ENCODE measurements around the gene BABAM2. TPM values are rescaled to one million over a fixed set of nuclear protein-coding genes. Genes with fewer than 3 reads are reported as not detected.

Gene BABAM2
- total RNA-seq, 1 experiment from 2014 or later = 16.3 TPM

DNA sequence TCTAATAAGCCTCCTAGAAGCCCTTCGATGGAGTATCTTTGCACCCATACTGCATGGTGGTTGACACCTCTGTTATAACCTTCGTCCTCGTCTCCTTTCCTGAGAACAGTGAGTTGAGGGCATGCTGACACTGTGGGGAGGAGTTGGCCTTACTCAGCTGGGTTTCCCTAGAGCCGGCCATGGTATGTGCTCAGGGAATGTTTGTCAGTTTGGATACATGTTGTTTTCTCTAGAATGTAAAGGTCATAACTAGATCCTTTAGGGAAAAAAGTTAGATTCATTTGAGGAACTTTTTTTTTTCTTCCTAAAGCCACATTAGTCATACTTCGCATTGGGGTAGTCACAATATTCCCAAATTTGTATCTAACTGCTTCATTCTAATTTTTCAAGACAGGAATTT, 396.1 kb downstream of the BABAM2 start:
- POLR2A ChIA-PET (ENCODE audit: unreplicated experiment) = no interaction called here
- no TSS peak for BruUV-seq (replicated peaks)
- H3K9ac ChIP-seq (ENCODE audit: low read length) = no peak overlapping the region

GRCh38 chr2:28287256-28287915, 396.9 kb downstream of the BABAM2 start:
- H3K27ac ChIP-seq (ENCODE audit: low read length) = no peak overlapping the region
- 0 out of 2 replicates have a peak, but pooled peaks cover 9% of the 10 kb centered on the region for H3K4me1 ChIP-seq (ENCODE audit: insufficient read depth, low read length)
- H4K20me1 ChIP-seq (ENCODE audit: low read length) = no peaks in the 10 kb centered on the region
- no peak overlapping the region for H2AFZ ChIP-seq (ENCODE audit: low read length)
- no peaks in the 10 kb centered on the region for H3K79me2 ChIP-seq (ENCODE audit: low read length)
- TF ChIP-seq EZH2 (IDR thresholded peaks at IDR 0.05; ENCODE audit: low read length, unreplicated experiment) = no peak
- TF ChIP-seq EZH2phosphoT487 (IDR thresholded peaks at IDR 0.05; ENCODE audit: borderline replicate concordance, low read length) = no peak
- TF ChIP-seq, protein P1, sequence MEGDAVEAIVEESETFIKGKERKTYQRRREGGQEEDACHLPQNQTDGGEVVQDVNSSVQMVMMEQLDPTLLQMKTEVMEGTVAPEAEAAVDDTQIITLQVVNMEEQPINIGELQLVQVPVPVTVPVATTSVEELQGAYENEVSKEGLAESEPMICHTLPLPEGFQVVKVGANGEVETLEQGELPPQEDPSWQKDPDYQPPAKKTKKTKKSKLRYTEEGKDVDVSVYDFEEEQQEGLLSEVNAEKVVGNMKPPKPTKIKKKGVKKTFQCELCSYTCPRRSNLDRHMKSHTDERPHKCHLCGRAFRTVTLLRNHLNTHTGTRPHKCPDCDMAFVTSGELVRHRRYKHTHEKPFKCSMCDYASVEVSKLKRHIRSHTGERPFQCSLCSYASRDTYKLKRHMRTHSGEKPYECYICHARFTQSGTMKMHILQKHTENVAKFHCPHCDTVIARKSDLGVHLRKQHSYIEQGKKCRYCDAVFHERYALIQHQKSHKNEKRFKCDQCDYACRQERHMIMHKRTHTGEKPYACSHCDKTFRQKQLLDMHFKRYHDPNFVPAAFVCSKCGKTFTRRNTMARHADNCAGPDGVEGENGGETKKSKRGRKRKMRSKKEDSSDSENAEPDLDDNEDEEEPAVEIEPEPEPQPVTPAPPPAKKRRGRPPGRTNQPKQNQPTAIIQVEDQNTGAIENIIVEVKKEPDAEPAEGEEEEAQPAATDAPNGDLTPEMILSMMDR (conservative IDR thresholded peaks at IDR 0.05; ENCODE audit: low read depth, low read length) = no peak
- ATAC-seq = no peak
- intact Hi-C loops (cut with micrococcal nuclease) = no loop called here
- H3F3A ChIP-seq (ENCODE audit: low read length, unreplicated experiment) = no peaks in the 10 kb centered on the region
- no peak for DNase-seq
- POLR2A ChIA-PET (ENCODE audit: unreplicated experiment) = no interaction called here
- H3K4me2 ChIP-seq (ENCODE audit: low read length) = no peak overlapping the region
- H3K9ac ChIP-seq (ENCODE audit: low read length) = no peak overlapping the region
- no peaks in the 10 kb centered on the region for H3K36me3 ChIP-seq (ENCODE audit: low read depth, low read length)
- no peak overlapping the region for H3K4me3 ChIP-seq (ENCODE audit: low read length)
- CTCF ChIA-PET = no interaction called here
- H3K9me2 ChIP-seq (replicated peaks; ENCODE audit: low read length) = no peaks in the 10 kb centered on the region
- no peaks in the 10 kb centered on the region for H3K27me3 ChIP-seq (ENCODE audit: low read length)
- no peaks in the 10 kb centered on the region for H3K9me3 ChIP-seq (ENCODE audit: low read length)
- no TSS peak for BruUV-seq (replicated peaks)

More for the DNA sequence above, 396.1 kb downstream of the BABAM2 start:
- H3K79me2 ChIP-seq (ENCODE audit: low read length) = no peaks in the 10 kb centered on the region
- no peak overlapping the region for H2AFZ ChIP-seq (ENCODE audit: low read length)
- no peaks in the 10 kb centered on the region for H3K9me3 ChIP-seq (ENCODE audit: low read length)
- 0 out of 2 replicates have a peak, but pooled peaks cover 2% of the 10 kb centered on the region for H3K4me1 ChIP-seq (ENCODE audit: insufficient read depth, low read length)
- H4K20me1 ChIP-seq (ENCODE audit: low read length) = no peaks in the 10 kb centered on the region
- CTCF ChIA-PET = no interaction called here
- intact Hi-C loops (cut with micrococcal nuclease) = no loop called here
- H3K27me3 ChIP-seq (ENCODE audit: low read length) = no peaks in the 10 kb centered on the region
- no peak overlapping the region for H3K27ac ChIP-seq (ENCODE audit: low read length)
- ATAC-seq = no peak
- H3K4me3 ChIP-seq (ENCODE audit: low read length) = no peak overlapping the region
- no peak overlapping the region for H3K4me2 ChIP-seq (ENCODE audit: low read length)
- no peak for DNase-seq
- H3K9me2 ChIP-seq (replicated peaks; ENCODE audit: low read length) = no peaks in the 10 kb centered on the region
- TF ChIP-seq, protein P1 (conservative IDR thresholded peaks at IDR 0.05; ENCODE audit: low read depth, low read length) = no peak
- TF ChIP-seq EZH2phosphoT487 (IDR thresholded peaks at IDR 0.05; ENCODE audit: borderline replicate concordance, low read length) (no peak), EZH2 (IDR thresholded peaks at IDR 0.05; ENCODE audit: low read length, unreplicated experiment) (no peak)
- no peaks in the 10 kb centered on the region for H3F3A ChIP-seq (ENCODE audit: low read length, unreplicated experiment)
- H3K36me3 ChIP-seq (ENCODE audit: low read depth, low read length) = no peaks in the 10 kb centered on the region

GRCh38 chr2:28288620-28289019, 398.1 kb downstream of the BABAM2 start:
- POLR2A ChIA-PET (ENCODE audit: unreplicated experiment) = no interaction called here
- no TSS peak for BruUV-seq (replicated peaks)

More at GRCh38 chr2:28288620-28289019, 398.1 kb downstream of the BABAM2 start:
- intact Hi-C loops (cut with micrococcal nuclease) = no loop called here
- CTCF ChIA-PET = no interaction called here
- no peak overlapping the region for H3K4me3 ChIP-seq (ENCODE audit: low read length)
- H3K9me2 ChIP-seq (replicated peaks; ENCODE audit: low read length) = no peaks in the 10 kb centered on the region
- H2AFZ ChIP-seq (ENCODE audit: low read length) = no peak overlapping the region
- H3K36me3 ChIP-seq (ENCODE audit: low read depth, low read length) = no peaks in the 10 kb centered on the region
- H4K20me1 ChIP-seq (ENCODE audit: low read length) = no peaks in the 10 kb centered on the region
- H3K27ac ChIP-seq (ENCODE audit: low read length) = no peak overlapping the region
- no peaks in the 10 kb centered on the region for H3K9me3 ChIP-seq (ENCODE audit: low read length)
- H3K79me2 ChIP-seq (ENCODE audit: low read length) = no peaks in the 10 kb centered on the region
- H3K4me1 ChIP-seq (ENCODE audit: insufficient read depth, low read length) = 0 out of 2 replicates have a peak, but pooled peaks cover 14% of the 10 kb centered on the region
- H3F3A ChIP-seq (ENCODE audit: low read length, unreplicated experiment) = no peaks in the 10 kb centered on the region
- H3K27me3 ChIP-seq (ENCODE audit: low read length) = no peaks in the 10 kb centered on the region
- DNase-seq = no peak
- H3K9ac ChIP-seq (ENCODE audit: low read length) = no peak overlapping the region
- H3K4me2 ChIP-seq (ENCODE audit: low read length) = no peak overlapping the region
- no peak for ATAC-seq
- TF ChIP-seq, protein P1 (conservative IDR thresholded peaks at IDR 0.05; ENCODE audit: low read depth, low read length) = no peak
- TF ChIP-seq EZH2 (IDR thresholded peaks at IDR 0.05; ENCODE audit: low read length, unreplicated experiment) = no peak
- TF ChIP-seq EZH2phosphoT487 (IDR thresholded peaks at IDR 0.05; ENCODE audit: borderline replicate concordance, low read length) = no peak

Measured in PC-3 (cell line).